ENCODE data around the gene FBXO31.
"Not testable (repeated sequence)": the region's sequence is repeated elsewhere in the genome, so short reads cannot be mapped to it uniquely, and the experiment has no call there.

The FBXO31 gene

GRCh38 chr16:87340198-87340597, 43.4 kb downstream of the FBXO31 start:
- no peak for DNase-seq

- not testable (repeated sequence) for DNase-seq
Measured at GRCh38 chr16:87339724-87340105, 43.9 kb downstream of the FBXO31 start.

- DNase-seq = no peak
Measured at GRCh38 chr16:87339086-87339723, 44.4 kb downstream of the FBXO31 start.

- DNase-seq = no peak
Measured at GRCh38 chr16:87338155-87338765, 45.3 kb downstream of the FBXO31 start.

GRCh38 chr16:87337262-87337771, 46.3 kb downstream of the FBXO31 start:
- DNase-seq = no peak

GRCh38 chr16:87336434-87337240, 46.9 kb downstream of the FBXO31 start:
- DNase-seq = no peak

- no peak for DNase-seq
Measured at GRCh38 chr16:87335625-87336433, 47.7 kb downstream of the FBXO31 start.

GRCh38 chr16:87334651-87335624, 48.6 kb downstream of the FBXO31 start:
- no peak for DNase-seq

- DNase-seq = no peak
Measured at GRCh38 chr16:87333581-87334331, 49.8 kb downstream of the FBXO31 start.

- no peak for DNase-seq
Measured at GRCh38 chr16:87333101-87333500, 50.5 kb downstream of the FBXO31 start.

GRCh38 chr16:87332150-87332549, 51.4 kb downstream of the FBXO31 start:
- no peak for DNase-seq

- DNase-seq = no peak
Measured at GRCh38 chr16:87331241-87331801, 52.3 kb downstream of the FBXO31 start.

- DNase-seq = no peak
Measured at GRCh38 chr16:87330646-87331045, 52.9 kb downstream of the FBXO31 start.

- no peak for DNase-seq
Measured at GRCh38 chr16:87330257-87330624, 53.3 kb downstream of the FBXO31 start.

GRCh38 chr16:87329436-87330256, 53.9 kb downstream of the FBXO31 start:
- DNase-seq = no peak

- DNase-seq = no peak
Measured at GRCh38 chr16:87328846-87329245, 54.7 kb downstream of the FBXO31 start.

GRCh38 chr16:87327798-87328495, 55.6 kb downstream of the FBXO31 start:
- DNase-seq = no peak

GRCh38 chr16:87326151-87326571, 57.4 kb downstream of the FBXO31 start:
- DNase-seq = no peak

- DNase-seq = no peak
Measured at GRCh38 chr16:87325423-87325858, 58.1 kb downstream of the FBXO31 start.
